ENCODE results near the gene CARS1.

The CARS1 gene

GRCh38 chr11:2963761-2964160, 93.5 kb downstream of the CARS1 start:
- Histone ChIP-seq H3K9me2 (replicated peaks; ENCODE audit: insufficient read depth, low read length) (no peaks in the 10 kb centered on the region), H3K4me3 (ENCODE audit: low read length) (no peak overlapping the region), H3K79me2 (ENCODE audit: low read length) (peaks cover 95% of the 10 kb centered on the region), H4K20me1 (ENCODE audit: insufficient read depth, low read length) (peaks cover 32% of the 10 kb centered on the region), H3F3A (ENCODE audit: insufficient read depth, low read length) (no peaks in the 10 kb centered on the region; the same call in none of the 2 replicates), H2AFZ (ENCODE audit: low read length) (no peak overlapping the region), H3K9me3 (replicated peaks; ENCODE audit: insufficient read depth, low read length) (no peaks in the 10 kb centered on the region), H3K27me3 (replicated peaks; ENCODE audit: insufficient read depth, low read length) (no peaks in the 10 kb centered on the region), H3K36me3 (replicated peaks; ENCODE audit: insufficient read depth, low read length) (peaks cover 35% of the 10 kb centered on the region), H3K27ac (ENCODE audit: low read length) (no peak overlapping the region), H3K4me2 (ENCODE audit: low read depth, low read length) (no peak overlapping the region), H3K4me1 (ENCODE audit: low read length) (no peaks in the 10 kb centered on the region), H3K9ac (ENCODE audit: low read length) (no peak overlapping the region)
- no peak for DNase-seq
- TF ChIP-seq EZH2phosphoT487 (IDR thresholded peaks at IDR 0.05; ENCODE audit: low read length) (no peak), EZH2 (optimal IDR thresholded peaks at IDR 0.05; ENCODE audit: low read depth, low read length) (no peak)
- TF ChIP-seq, protein P1, sequence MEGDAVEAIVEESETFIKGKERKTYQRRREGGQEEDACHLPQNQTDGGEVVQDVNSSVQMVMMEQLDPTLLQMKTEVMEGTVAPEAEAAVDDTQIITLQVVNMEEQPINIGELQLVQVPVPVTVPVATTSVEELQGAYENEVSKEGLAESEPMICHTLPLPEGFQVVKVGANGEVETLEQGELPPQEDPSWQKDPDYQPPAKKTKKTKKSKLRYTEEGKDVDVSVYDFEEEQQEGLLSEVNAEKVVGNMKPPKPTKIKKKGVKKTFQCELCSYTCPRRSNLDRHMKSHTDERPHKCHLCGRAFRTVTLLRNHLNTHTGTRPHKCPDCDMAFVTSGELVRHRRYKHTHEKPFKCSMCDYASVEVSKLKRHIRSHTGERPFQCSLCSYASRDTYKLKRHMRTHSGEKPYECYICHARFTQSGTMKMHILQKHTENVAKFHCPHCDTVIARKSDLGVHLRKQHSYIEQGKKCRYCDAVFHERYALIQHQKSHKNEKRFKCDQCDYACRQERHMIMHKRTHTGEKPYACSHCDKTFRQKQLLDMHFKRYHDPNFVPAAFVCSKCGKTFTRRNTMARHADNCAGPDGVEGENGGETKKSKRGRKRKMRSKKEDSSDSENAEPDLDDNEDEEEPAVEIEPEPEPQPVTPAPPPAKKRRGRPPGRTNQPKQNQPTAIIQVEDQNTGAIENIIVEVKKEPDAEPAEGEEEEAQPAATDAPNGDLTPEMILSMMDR (IDR thresholded peaks at IDR 0.05; ENCODE audit: low read length), result no peak

DNA sequence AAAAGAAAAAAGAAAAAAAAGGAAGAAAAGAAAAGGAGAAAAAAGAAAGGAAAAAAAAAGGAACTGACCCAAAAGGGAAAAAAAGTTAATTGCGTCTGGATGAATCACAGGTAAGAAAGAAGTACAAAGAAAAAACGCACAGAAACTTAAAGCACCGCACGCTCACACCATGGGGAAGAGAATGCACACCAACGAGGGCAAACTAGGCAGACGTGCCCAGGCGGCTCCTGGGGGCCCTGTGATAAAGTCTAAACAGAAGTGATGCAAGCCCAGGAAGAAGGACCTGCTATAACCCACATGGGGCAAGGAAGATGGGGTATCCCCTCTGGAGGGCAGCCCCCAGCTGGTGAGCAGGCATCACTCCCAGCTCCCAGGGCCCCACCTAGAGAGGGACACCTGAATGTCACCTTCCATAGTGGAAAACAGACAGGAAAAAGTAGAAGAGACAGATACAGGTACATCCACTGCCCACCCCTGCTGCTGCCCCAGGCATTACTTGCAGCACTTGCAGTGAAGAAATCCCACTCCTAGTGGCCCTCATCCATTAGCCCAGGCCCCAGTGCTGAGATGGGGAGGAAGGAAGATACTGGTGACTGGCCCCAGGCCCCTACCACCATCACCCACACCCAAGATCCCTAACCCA, 94.0 kb downstream of the CARS1 start:
- Histone ChIP-seq H3K27ac (ENCODE audit: low read length) (no peak overlapping the region), H3K4me3 (ENCODE audit: low read length) (no peak overlapping the region), H2AFZ (ENCODE audit: low read length) (no peak overlapping the region), H3K9ac (ENCODE audit: low read length) (no peak overlapping the region), H3K36me3 (replicated peaks; ENCODE audit: insufficient read depth, low read length) (peaks cover 35% of the 10 kb centered on the region), H3F3A (ENCODE audit: insufficient read depth, low read length) (no peaks in the 10 kb centered on the region; the same call in none of the 2 replicates), H4K20me1 (ENCODE audit: insufficient read depth, low read length) (peaks cover 32% of the 10 kb centered on the region), H3K4me2 (ENCODE audit: low read depth, low read length) (no peak overlapping the region), H3K9me3 (replicated peaks; ENCODE audit: insufficient read depth, low read length) (no peaks in the 10 kb centered on the region), H3K27me3 (replicated peaks; ENCODE audit: insufficient read depth, low read length) (no peaks in the 10 kb centered on the region), H3K4me1 (ENCODE audit: low read length) (no peaks in the 10 kb centered on the region), H3K9me2 (replicated peaks; ENCODE audit: insufficient read depth, low read length) (no peaks in the 10 kb centered on the region), H3K79me2 (ENCODE audit: low read length) (peaks cover 95% of the 10 kb centered on the region)
- no peak for DNase-seq
- TF ChIP-seq EZH2 (optimal IDR thresholded peaks at IDR 0.05; ENCODE audit: low read depth, low read length), result no peak
- TF ChIP-seq, protein P1 (IDR thresholded peaks at IDR 0.05; ENCODE audit: low read length), result no peak
- no peak for TF ChIP-seq EZH2phosphoT487 (IDR thresholded peaks at IDR 0.05; ENCODE audit: low read length)

DNA sequence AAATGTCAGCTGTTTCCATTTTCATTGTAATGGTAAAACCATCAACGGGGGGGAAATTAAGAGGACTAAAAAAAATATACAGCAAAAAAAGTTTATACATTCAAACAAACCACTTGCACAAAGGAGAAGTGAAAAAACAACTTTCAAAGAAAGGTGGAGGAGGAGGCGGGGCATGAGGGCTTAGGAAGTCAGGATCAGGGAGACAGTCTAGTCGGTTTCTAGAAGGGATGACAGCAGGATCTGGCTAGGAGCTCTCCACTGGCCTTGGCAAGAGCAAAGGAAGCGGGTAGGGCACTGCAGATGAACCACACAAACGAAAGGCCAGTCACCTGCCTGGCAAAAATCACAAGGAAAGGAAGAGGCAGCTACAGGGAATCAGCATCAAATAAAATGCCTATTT, 96.1 kb downstream of the CARS1 start:
- no peaks in the 10 kb centered on the region for H3K9me2 ChIP-seq (replicated peaks; ENCODE audit: insufficient read depth, low read length)
- H3K4me1 ChIP-seq (ENCODE audit: low read length), result no peaks in the 10 kb centered on the region
- peaks cover 28% of the 10 kb centered on the region for H4K20me1 ChIP-seq (ENCODE audit: insufficient read depth, low read length)
- H2AFZ ChIP-seq (ENCODE audit: low read length), result no peak overlapping the region
- H3K27me3 ChIP-seq (replicated peaks; ENCODE audit: insufficient read depth, low read length), result no peaks in the 10 kb centered on the region
- no peak overlapping the region for H3K9ac ChIP-seq (ENCODE audit: low read length)
- no peaks in the 10 kb centered on the region; the same call in none of the 2 replicates for H3F3A ChIP-seq (ENCODE audit: insufficient read depth, low read length)
- no peak for DNase-seq
- H3K4me3 ChIP-seq (ENCODE audit: low read length), result no peak overlapping the region
- H3K27ac ChIP-seq (ENCODE audit: low read length), result no peak overlapping the region
- no peaks in the 10 kb centered on the region for H3K9me3 ChIP-seq (replicated peaks; ENCODE audit: insufficient read depth, low read length)
- TF ChIP-seq, protein P1 (IDR thresholded peaks at IDR 0.05; ENCODE audit: low read length), result no peak
- TF ChIP-seq EZH2 (optimal IDR thresholded peaks at IDR 0.05; ENCODE audit: low read depth, low read length), result no peak
- TF ChIP-seq EZH2phosphoT487 (IDR thresholded peaks at IDR 0.05; ENCODE audit: low read length), result no peak
- peaks cover 34% of the 10 kb centered on the region for H3K36me3 ChIP-seq (replicated peaks; ENCODE audit: insufficient read depth, low read length)
- no peak overlapping the region for H3K4me2 ChIP-seq (ENCODE audit: low read depth, low read length)
- peaks cover 96% of the 10 kb centered on the region for H3K79me2 ChIP-seq (ENCODE audit: low read length)
